Nephron progenitor cell (in vitro differentiated cells): ENCODE results near the gene HIVEP3.
A peak's percentile ranks its signal among the peaks of the same experiment; 100 is the strongest.

Experiments used
- DNase-seq: peaks from one replicate; pipeline ENCODE4 v3.0.0; 2021
- H3K27ac Mint-ChIP-seq: 2 replicates; pipeline ENCODE4 v1.8.0; 2021; ENCODE audit warnings: mild to moderate bottlenecking, moderate library complexity, mixed read lengths
- H3K27me3 Mint-ChIP-seq: 2 replicates; pipeline ENCODE4 v1.8.0; 2021; ENCODE audit warnings: mild to moderate bottlenecking, low read depth, mixed read lengths; ENCODE audit not compliant: poor library complexity
- H3K36me3 Mint-ChIP-seq: 2 replicates; pipeline ENCODE4 v1.8.0; 2021; ENCODE audit warnings: low read depth, mixed read lengths
- H3K4me1 Mint-ChIP-seq: 2 replicates; pipeline ENCODE4 v1.8.0; 2021; ENCODE audit warnings: mixed read lengths
- H3K4me3 Mint-ChIP-seq: 2 replicates; pipeline ENCODE4 v1.8.0; 2021; ENCODE audit warnings: mild to moderate bottlenecking, moderate library complexity, mixed read lengths
- H3K9me3 Mint-ChIP-seq: 2 replicates; pipeline ENCODE4 v1.8.0; 2021; ENCODE audit warnings: mild to moderate bottlenecking, moderate library complexity, mixed read lengths
- TF ChIP-seq, protein P1 (sequence below): fragments of 200-600 bp; sonication (generic); IDR thresholded peaks from 2 replicates; pipeline ENCODE4 v1.5.0; 2021; ENCODE audit warnings: antibody characterized with exemption

HIVEP3 gene

DNA sequence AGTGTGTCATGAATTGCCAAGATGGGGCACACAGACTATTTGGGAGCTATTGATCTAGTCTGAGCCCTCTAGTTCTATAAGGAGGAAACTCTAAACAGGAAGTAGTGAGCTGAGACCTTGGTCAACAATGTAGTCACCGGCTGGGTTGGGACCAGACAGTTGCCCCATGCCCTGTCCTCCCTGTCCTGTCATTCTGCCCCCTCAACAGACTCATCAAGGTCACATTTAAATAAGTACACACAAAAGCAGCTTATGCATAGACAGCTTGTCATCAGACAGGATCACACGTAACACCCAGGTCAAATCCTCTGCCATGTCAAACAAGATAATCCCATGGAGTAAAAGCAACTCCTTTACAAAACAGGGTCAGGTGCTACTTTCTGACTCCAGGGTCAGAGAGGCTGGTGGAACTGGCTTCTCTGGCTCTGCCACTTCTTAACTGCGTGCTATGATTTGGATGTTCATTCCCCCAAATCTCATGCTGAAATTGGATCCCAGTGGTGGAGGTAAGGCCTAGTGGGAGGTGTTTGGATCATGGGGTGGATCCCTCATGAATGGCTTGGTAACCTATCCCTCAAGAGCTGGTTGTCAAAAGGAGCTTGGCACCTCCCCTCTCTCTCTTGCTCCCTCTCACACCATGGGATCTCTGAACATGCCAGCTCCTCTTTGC, 128.9 kb downstream of the HIVEP3 start:
- Mint-ChIP-seq H3K36me3 (no peaks in the 10 kb centered on the region), H3K9me3 (no peaks in the 10 kb centered on the region), H3K27ac (peak overlapping the region; percentile 44), H3K27me3 (peaks cover 29% of the 10 kb centered on the region), H3K4me1 (no peaks in the 10 kb centered on the region), H3K4me3 (no peak overlapping the region)
- DNase-seq, result no peak
- TF ChIP-seq, protein P1, sequence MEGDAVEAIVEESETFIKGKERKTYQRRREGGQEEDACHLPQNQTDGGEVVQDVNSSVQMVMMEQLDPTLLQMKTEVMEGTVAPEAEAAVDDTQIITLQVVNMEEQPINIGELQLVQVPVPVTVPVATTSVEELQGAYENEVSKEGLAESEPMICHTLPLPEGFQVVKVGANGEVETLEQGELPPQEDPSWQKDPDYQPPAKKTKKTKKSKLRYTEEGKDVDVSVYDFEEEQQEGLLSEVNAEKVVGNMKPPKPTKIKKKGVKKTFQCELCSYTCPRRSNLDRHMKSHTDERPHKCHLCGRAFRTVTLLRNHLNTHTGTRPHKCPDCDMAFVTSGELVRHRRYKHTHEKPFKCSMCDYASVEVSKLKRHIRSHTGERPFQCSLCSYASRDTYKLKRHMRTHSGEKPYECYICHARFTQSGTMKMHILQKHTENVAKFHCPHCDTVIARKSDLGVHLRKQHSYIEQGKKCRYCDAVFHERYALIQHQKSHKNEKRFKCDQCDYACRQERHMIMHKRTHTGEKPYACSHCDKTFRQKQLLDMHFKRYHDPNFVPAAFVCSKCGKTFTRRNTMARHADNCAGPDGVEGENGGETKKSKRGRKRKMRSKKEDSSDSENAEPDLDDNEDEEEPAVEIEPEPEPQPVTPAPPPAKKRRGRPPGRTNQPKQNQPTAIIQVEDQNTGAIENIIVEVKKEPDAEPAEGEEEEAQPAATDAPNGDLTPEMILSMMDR, result no peak

DNA sequence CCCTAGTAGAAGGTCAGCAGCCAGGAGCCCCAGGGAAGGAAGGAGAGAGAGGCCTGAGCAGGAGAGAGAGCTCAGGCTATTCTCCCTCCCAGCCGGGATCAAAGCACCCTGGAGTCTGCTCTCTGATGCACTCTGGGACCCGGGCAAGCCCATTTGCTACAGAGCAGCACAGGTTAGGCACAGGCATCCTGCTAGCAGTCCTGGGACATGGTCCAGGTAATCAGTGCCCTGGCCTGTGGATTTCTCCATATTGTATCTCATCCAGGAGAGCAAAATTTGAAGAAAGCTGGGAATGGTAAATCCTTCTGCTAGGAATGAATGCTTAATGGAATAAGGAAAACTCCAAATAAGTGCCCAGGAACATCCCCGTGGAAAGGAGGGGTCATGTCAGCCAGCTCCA, 130.3 kb downstream of the HIVEP3 start:
- peaks cover 5% of the 10 kb centered on the region for H3K4me1 Mint-ChIP-seq
- no peak overlapping the region for H3K4me3 Mint-ChIP-seq
- H3K27ac Mint-ChIP-seq, result no peak overlapping the region
- TF ChIP-seq, protein P1, result no peak
- peaks cover 32% of the 10 kb centered on the region for H3K27me3 Mint-ChIP-seq
- no peak for DNase-seq
- H3K36me3 Mint-ChIP-seq, result no peaks in the 10 kb centered on the region
- no peaks in the 10 kb centered on the region for H3K9me3 Mint-ChIP-seq

DNA sequence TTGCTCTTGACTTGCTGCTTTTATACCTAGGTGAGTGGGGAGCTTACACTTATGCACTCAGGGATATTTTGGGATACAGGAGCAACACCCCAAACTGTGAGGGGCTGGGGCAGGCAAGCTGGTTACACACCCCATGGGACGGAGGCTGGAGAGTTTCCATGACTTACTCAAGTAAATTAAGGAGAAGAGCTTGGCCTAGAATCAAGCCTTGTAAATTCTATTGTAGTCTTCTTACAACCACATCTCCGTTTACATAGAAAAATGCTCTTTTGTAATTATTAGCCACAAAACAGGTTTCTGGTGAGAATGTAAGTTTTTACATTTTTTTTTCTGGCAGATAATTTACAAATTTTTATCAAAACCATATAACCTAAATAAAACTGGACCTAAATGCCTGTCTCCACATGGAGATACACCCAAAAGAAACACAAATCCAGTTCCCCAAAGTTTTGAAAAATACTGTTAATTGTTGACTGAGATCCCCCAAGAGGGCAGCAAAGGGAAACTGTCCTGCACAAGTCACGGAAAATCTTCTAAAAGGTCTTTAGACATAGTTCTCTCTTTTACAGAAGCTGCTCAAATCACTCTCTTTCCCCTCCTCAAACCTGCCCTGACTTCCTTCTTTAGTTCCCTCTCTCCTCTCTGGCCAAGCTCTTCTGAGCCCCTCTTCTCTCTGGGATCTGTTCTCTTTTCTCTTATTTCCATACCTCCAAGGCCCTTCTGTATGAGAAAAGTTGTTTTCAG, 134.0 kb downstream of the HIVEP3 start:
- H3K27ac Mint-ChIP-seq, result no peak overlapping the region
- no peaks in the 10 kb centered on the region for H3K36me3 Mint-ChIP-seq
- no peaks in the 10 kb centered on the region for H3K9me3 Mint-ChIP-seq
- H3K4me3 Mint-ChIP-seq, result no peak overlapping the region
- peaks cover 28% of the 10 kb centered on the region for H3K27me3 Mint-ChIP-seq
- no peak for DNase-seq
- TF ChIP-seq, protein P1, result no peak
- peaks cover 23% of the 10 kb centered on the region for H3K4me1 Mint-ChIP-seq

DNA sequence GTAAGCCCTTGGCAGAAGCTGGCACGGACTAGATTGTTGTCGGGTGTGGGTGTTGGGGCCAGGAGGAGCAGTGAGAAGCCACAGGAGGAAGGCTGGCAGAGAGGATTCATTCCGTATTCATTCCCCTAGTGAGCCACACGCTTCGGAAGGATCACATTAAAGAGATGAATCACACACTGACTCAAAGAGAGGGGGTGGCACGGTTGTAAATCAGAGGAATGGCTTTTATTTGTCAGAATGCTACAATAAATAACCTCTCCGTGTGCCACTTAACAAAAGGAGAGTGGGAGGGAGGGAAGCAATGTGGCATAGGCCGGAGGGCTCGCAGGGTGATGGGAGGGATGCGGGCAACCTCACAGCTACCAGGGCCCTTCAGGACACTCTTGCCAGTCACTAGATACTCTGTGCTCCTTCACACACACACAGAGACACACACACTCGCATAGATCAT, 135.5 kb downstream of the HIVEP3 start:
- H3K9me3 Mint-ChIP-seq, result no peaks in the 10 kb centered on the region
- H3K4me3 Mint-ChIP-seq, result no peak overlapping the region
- DNase-seq, result no peak
- H3K27ac Mint-ChIP-seq, result peak overlapping the region; percentile 64
- H3K4me1 Mint-ChIP-seq, result peaks cover 23% of the 10 kb centered on the region
- no peaks in the 10 kb centered on the region for H3K36me3 Mint-ChIP-seq
- H3K27me3 Mint-ChIP-seq, result peaks cover 31% of the 10 kb centered on the region
- TF ChIP-seq, protein P1, result no peak

DNA sequence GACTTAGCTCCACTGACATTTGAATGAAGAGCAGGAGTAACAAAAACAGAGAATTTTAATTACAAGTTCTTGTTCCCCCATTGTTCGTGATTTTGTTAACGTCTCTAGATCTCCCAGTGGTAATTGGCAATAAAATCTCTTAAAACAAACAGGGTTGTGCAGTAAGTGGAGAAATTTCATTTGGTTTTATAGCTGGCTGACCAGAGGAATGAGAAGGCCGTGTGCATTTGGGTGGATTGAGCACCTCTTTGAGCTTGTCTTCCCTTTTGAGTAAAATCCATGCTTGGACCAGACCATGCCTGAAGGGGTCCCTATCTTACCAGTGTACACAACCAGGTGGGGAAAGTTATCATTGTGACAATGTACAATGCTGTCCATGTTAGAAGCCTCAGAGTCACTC, 137.8 kb downstream of the HIVEP3 start:
- Mint-ChIP-seq H3K9me3 (no peaks in the 10 kb centered on the region), H3K36me3 (no peaks in the 10 kb centered on the region), H3K27me3 (peaks cover 37% of the 10 kb centered on the region), H3K4me1 (peaks cover 23% of the 10 kb centered on the region), H3K27ac (no peak overlapping the region), H3K4me3 (no peak overlapping the region)
- DNase-seq, result no peak
- TF ChIP-seq, protein P1, result no peak

DNA sequence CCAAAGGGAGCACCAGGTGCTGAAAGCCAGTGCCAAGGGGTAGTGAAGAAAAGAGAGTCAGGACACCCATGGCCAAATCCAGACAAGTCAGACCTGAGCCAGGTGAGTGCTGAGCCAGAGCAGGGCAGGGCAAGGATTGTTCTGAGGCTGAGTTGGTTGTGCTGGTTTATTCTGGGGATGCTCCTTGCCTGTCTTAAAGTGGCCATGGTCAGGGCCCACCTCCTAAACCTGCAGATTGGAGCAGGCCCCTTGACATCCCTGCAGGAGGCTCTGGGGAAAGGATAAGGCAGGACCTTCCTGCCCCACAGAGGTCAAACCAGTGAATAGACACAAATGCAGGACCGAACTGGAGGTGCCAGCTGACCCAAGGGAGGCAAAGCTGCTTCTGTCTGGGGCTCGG, 138.4 kb downstream of the HIVEP3 start:
- Mint-ChIP-seq H3K4me1 (peaks cover 23% of the 10 kb centered on the region), H3K27ac (no peak overlapping the region), H3K9me3 (no peaks in the 10 kb centered on the region), H3K4me3 (no peak overlapping the region), H3K36me3 (no peaks in the 10 kb centered on the region), H3K27me3 (peaks cover 37% of the 10 kb centered on the region)
- TF ChIP-seq, protein P1, result no peak
- no peak for DNase-seq
